Measurements from ENCODE around the gene FRAS1.

DNA sequence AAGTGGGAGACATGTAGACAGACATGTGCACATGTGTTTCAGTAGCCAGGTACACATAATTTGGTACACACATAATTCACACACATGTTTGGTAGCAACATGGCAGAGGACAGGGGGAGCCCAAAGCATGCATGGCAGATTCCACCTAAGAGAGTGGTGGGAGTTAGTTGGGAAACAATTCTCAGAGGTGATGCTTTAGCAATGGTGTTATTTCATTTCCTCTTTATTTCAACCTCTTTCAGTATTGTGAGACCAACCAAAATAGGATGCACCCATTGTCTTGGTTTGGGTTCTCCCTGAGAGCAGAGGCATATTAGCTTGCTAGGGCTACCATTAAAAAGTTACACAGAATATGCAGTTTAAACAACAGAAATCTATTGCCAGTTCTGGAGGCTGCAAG is 402.2 kb downstream of the FRAS1 start:
- TF ChIP-seq, protein P1, sequence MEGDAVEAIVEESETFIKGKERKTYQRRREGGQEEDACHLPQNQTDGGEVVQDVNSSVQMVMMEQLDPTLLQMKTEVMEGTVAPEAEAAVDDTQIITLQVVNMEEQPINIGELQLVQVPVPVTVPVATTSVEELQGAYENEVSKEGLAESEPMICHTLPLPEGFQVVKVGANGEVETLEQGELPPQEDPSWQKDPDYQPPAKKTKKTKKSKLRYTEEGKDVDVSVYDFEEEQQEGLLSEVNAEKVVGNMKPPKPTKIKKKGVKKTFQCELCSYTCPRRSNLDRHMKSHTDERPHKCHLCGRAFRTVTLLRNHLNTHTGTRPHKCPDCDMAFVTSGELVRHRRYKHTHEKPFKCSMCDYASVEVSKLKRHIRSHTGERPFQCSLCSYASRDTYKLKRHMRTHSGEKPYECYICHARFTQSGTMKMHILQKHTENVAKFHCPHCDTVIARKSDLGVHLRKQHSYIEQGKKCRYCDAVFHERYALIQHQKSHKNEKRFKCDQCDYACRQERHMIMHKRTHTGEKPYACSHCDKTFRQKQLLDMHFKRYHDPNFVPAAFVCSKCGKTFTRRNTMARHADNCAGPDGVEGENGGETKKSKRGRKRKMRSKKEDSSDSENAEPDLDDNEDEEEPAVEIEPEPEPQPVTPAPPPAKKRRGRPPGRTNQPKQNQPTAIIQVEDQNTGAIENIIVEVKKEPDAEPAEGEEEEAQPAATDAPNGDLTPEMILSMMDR (IDR thresholded peaks at IDR 0.05) = no peak
- TF ChIP-seq POLR2A (IDR thresholded peaks at IDR 0.05) = no peak

All from Peyer's patch (tissue), 4 donors.